Thymus (tissue), 11 donors: ENCODE results near the gene MFSD6L. TPM values are rescaled to one million over a fixed set of nuclear protein-coding genes. Genes with fewer than 3 reads are reported as not detected.
"Not testable (repeated sequence)": the region's sequence is repeated elsewhere in the genome, so short reads cannot be mapped to it uniquely, and the experiment has no call there.

Experiments
- DNase-seq, 9 donors: peaks; one replicate each; pipeline ENCODE4 v3.0.0-alpha.2; 2013; ENCODE audit warnings: low spot score in 9 of 9, low read depth in 6 of 9, missing footprints in 1 of 9
- H3K27ac ChIP-seq, 2 donors: one replicate each; pipeline ENCODE4 v1.5.1; 2013; ENCODE audit warnings: control low read depth in 1 of 2, low read depth in 1 of 2, low read length in 1 of 2, mild to moderate bottlenecking in 1 of 2, moderate library complexity in 1 of 2
- H3K27me3 ChIP-seq, 2 donors: one replicate each; pipeline ENCODE4 v1.5.1; 2013; ENCODE audit warnings: low read length in 1 of 2; ENCODE audit not compliant: control insufficient read depth in 2 of 2, insufficient read depth in 1 of 2
- H3K36me3 ChIP-seq, 2 donors: one replicate each; pipeline ENCODE4 v1.5.1; 2013; ENCODE audit warnings: low read length in 1 of 2, mild to moderate bottlenecking in 1 of 2, moderate library complexity in 1 of 2; ENCODE audit not compliant: control insufficient read depth in 2 of 2, insufficient read depth in 2 of 2
- H3K4me1 ChIP-seq, 2 donors: one replicate each; pipeline ENCODE4 v1.5.1; 2013; ENCODE audit warnings: low read length in 2 of 2; ENCODE audit not compliant: control insufficient read depth in 2 of 2, insufficient read depth in 2 of 2
- H3K4me3 ChIP-seq, 2 donors: one replicate each; pipeline ENCODE4 v1.5.1; 2013; ENCODE audit warnings: low read length in 2 of 2, control low read depth in 1 of 2, mild to moderate bottlenecking in 1 of 2
- H3K9me3 ChIP-seq, 2 donors: one replicate each; pipeline ENCODE4 v1.5.1; 2013; ENCODE audit warnings: low read length in 1 of 2, mild to moderate bottlenecking in 1 of 2; ENCODE audit not compliant: control insufficient read depth in 2 of 2, insufficient read depth in 1 of 2
- WGBS: extraction: QIAGEN DNeasy Blood & Tissue Kit; methylation state at CpG from one replicate; pipeline ENCODE4 v1.1.7; 2013; 5-methylcytosine and 5-hydroxymethylcytosine counted together
- polyA plus RNA-seq: library from polyadenylated mRNA; stranded (reverse); fragments of 200-250 nt; gene quantifications from one replicate; pipeline ENCODE4 v1.2.3, GENCODE V29; 2013
- total RNA-seq: library from RNA; stranded (reverse); fragments of 120-200 nt; gene quantifications from one replicate; pipeline ENCODE4 v1.2.4, GENCODE V29; 2013
- donor health status: healthy.

Gene MFSD6L
- total and polyA plus RNA-seq, 2 donors = 0.61 to 0.68 TPM

DNA sequence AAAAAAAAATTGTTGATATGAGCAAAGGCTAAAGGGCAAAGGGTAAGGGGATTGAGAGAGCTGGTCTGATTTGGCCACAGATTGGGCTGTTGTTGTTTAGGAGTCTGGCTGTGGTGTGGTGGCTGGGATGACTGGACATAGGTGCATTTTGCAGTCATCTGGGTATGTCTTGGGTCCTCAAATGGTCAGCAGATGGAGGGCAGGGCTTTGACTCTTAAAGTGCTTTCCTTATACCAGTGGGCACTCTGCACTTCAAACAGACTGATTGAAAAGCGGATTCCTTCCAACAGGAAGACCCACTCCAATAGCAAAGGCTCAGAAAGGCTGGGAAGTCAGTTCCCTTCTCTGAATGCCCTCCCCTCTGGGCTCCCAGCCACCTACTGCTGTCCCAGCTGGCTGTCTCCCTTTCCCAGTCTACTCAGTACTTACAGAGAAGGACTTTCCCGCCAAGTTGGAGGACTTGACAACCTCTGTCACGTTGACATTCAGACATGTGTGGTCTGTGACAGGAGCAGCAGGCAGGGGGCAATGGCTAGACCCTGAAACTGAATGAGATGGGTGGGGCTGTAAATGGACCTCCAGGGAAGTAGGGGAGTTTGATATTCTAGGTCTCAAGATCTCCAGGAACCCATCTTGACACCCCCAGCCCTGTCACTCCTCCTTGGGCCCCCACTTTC, 19.6 kb upstream of the MFSD6L start:
- Histone ChIP-seq H3K4me1 (no peaks in the 10 kb centered on the region), H3K9me3 (peaks cover 0 to 3% of the 10 kb centered on the region in 2 donors), H3K36me3 (no peaks in the 10 kb centered on the region), H3K4me3 (no peak overlapping the region), H3K27me3 (no peaks in the 10 kb centered on the region), H3K27ac (no peak overlapping the region)
- 94% methylated on average over 3 of the region's 3 CpGs for WGBS
- DNase-seq = no peak

DNA sequence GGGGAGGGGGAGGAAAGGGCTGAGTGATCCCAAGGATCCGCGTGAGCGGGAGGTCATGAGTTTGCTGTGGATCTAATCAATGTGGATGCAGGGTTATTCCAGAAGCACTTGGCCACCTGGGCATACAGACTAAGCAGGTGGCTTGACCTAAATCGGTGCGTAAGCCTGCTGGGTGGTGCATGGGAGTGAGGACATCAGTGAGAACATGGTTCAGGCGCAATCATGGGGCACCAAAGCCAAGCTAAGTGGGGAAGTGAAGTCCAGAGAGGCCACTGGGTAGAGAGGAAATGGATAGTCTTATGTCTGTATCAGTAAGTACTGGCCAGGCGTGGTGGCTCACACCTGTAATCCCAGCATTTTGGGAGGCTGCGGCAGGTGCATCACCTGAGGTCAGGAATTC, 18.9 kb upstream of the MFSD6L start:
- H3K36me3 ChIP-seq = no peaks in the 10 kb centered on the region
- H3K4me3 ChIP-seq = no peak overlapping the region
- 97% methylated on average over 8 of the region's 8 CpGs for WGBS
- DNase-seq = no peak
- H3K27me3 ChIP-seq = no peaks in the 10 kb centered on the region
- no peak overlapping the region for H3K27ac ChIP-seq
- no peaks in the 10 kb centered on the region for H3K9me3 ChIP-seq
- H3K4me1 ChIP-seq = no peaks in the 10 kb centered on the region

DNA sequence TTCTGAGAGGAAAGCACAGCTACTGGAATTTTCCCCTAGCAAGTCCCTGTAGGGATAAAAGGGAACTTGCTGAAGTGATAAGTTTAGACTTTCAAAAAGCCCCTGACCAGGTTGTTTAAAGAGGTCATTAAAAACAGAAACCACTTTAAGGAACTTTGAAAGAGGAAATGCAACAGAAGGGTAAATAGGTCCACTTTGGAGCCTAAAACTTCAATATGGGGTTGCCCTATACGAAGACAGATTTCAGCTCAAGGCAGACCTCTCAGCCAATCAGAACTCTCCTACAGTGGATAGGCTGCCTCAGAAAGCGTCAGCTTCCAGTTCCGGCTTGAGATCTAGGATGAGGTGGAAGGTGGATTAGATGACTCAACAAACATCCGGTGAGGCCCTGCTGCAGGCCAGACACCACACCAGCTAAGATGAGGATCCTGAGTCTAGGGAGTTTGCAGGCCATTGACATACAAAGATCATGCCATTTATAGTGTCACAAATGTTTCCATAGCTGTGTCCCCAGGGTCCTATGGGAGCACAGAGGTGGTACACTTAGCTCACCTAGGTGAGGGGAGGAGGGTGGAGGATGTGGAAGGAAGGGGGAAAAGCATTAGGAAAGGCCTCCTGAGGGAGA, 7.9 kb upstream of the MFSD6L start:
- WGBS = 86% methylated on average over 4 of the region's 4 CpGs
- peak in 1 of 9 donors; percentile 45 for DNase-seq
- no peaks in the 10 kb centered on the region for H3K36me3 ChIP-seq
- H3K4me3 ChIP-seq = no peak overlapping the region
- H3K9me3 ChIP-seq = peaks cover 1 to 6% of the 10 kb centered on the region in 2 donors
- H3K27ac ChIP-seq = no peak overlapping the region
- no peaks in the 10 kb centered on the region for H3K27me3 ChIP-seq
- no peaks in the 10 kb centered on the region for H3K4me1 ChIP-seq

DNA sequence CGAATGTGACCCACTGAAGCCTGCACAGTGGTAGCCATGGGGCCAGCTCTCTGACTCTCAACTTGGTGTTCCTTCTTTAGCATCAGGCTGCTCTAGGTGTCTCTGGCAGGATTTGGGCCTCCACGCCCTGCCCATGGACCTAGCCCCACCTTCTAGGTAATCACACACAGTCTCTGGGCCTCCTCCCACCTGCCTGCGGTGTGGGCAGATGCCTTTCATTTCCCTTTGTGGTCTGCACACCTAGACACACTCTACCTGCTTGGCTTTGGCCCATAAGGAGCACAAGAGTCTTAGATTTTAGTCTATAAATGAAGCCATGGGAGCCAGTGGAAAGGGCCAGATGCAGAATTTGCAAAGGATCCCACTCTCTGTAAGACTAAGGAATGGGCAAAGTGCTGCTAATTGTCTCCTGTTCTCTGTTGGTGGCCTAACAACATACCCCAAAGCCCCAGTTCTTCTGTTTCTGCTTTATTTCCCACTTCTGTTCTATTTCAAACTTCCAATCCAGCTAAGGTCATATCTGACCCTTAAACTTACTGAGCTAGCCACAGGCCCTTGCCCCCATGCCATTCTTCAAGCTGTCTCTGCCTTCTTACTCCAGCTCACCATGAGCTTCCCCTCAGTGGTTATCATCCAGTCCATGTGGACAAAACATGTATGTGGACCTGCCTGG, 7.2 kb upstream of the MFSD6L start:
- Histone ChIP-seq H3K27ac (peak overlapping the region in 1 of 2 donors; percentile 15), H3K36me3 (no peaks in the 10 kb centered on the region), H3K4me1 (no peaks in the 10 kb centered on the region), H3K9me3 (peaks cover 1 to 6% of the 10 kb centered on the region in 2 donors), H3K27me3 (no peaks in the 10 kb centered on the region), H3K4me3 (no peak overlapping the region)
- no peak for DNase-seq
- 93% methylated on average over 3 of the region's 3 CpGs for WGBS

- WGBS = 96% methylated on average over 10 of the region's 10 CpGs
- not testable (repeated sequence) for H3K9me3 ChIP-seq, H3K4me3 ChIP-seq, H3K27ac ChIP-seq, H3K36me3 ChIP-seq, H3K27me3 ChIP-seq, DNase-seq, H3K4me1 ChIP-seq
These were observed 6.2 kb upstream of the MFSD6L start for GRCh38 chr17:8805396-8805795.

- Histone ChIP-seq H3K4me1 (no peaks in the 10 kb centered on the region), H3K27ac (no peak overlapping the region), H3K4me3 (no peak overlapping the region), H3K27me3 (no peaks in the 10 kb centered on the region), H3K9me3 (no peaks in the 10 kb centered on the region), H3K36me3 (no peaks in the 10 kb centered on the region)
- peak in 1 of 9 donors; percentile 22 for DNase-seq
- 97% methylated on average over 19 of the region's 19 CpGs for WGBS
These were observed 4.6 kb upstream of the MFSD6L start for GRCh38 chr17:8803531-8804420.

DNA sequence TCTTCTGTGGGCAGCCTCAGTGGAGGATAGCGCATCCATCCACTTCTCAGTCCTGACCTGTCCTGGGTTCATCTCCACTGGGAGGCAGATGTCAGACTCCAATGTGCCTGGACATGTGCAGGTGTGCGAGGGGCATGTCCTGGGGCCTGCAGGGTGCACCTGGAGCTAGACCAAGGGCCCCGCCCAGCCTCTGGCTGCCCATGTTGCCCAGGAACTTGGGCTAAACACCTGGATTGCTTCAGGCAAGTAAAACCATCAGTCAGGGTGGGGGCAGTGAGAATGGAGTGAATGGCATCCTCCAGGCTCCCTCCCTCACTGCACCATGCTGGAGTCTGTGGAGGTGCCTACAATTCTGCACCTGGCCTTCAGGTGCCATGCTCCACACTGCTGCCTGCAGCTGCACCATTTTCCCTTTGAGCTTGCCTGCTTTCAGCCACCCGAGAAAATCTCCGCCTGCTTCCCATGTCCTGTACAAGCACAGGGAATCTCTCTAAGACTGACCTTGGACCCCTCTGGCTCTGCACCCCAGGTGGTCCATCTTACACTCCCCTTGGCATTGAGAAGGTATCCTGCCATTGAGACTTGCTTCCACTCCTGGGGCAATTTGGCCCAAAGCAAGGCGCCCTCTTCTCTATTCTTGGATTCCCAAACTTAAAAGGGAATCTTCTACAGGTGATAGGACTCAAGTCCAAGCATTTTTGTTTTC, 2.1 kb upstream of the MFSD6L start:
- Histone ChIP-seq H3K27ac (no peak overlapping the region), H3K27me3 (peaks cover 0 to 3% of the 10 kb centered on the region in 2 donors), H3K4me1 (no peaks in the 10 kb centered on the region), H3K9me3 (no peaks in the 10 kb centered on the region), H3K36me3 (no peaks in the 10 kb centered on the region), H3K4me3 (no peak overlapping the region)
- DNase-seq = no peak
- WGBS = 96% methylated on average over 6 of the region's 6 CpGs

DNA sequence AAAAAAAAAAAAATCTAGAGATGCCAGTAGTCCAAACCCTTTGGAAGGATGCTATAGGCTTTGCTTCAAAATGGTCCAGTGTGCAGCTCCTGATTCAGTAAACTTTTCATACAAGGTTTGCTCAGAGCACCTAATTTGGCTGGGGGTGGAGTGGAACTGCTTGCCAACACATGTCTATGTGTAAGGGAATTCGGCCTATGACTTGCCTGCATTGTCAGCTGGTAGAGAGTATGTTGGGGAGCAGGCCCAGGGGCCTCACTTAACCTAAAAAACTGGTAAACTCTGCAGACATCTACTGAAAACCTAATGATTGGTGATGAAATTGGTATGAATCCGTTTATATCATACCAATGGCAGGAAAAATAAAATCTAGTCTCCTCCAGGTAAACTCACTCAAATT, 1.5 kb upstream of the MFSD6L start:
- H3K4me3 ChIP-seq = no peak overlapping the region
- H3K27me3 ChIP-seq = peaks cover 0 to 3% of the 10 kb centered on the region in 2 donors
- H3K9me3 ChIP-seq = no peaks in the 10 kb centered on the region
- no peak for DNase-seq
- no peaks in the 10 kb centered on the region for H3K36me3 ChIP-seq
- WGBS = 95% methylated on average over 2 of the region's 2 CpGs
- H3K4me1 ChIP-seq = no peaks in the 10 kb centered on the region
- H3K27ac ChIP-seq = no peak overlapping the region
